Non-pigmented ciliary epithelial cell (primary cell): ENCODE results near the gene CKM.
"Not testable (repeated sequence)": the region's sequence is repeated elsewhere in the genome, so short reads cannot be mapped to it uniquely, and the experiment has no call there.

Experiments used
- DNase-seq: peaks from one replicate; pipeline ENCODE4 v3.0.0-alpha.2; 2010; ENCODE audit warnings: low read depth

The CKM gene

GRCh38 chr19:45291834-45292233 lies 30.8 kb downstream of the CKM start:
- DNase-seq, result no peak

GRCh38 chr19:45290381-45290931 lies 32.2 kb downstream of the CKM start:
- DNase-seq, result no peak

- DNase-seq, result no peak
Observed at GRCh38 chr19:45283443-45284033, 39.1 kb downstream of the CKM start.

GRCh38 chr19:45280471-45280961 lies 42.2 kb downstream of the CKM start:
- DNase-seq, result no peak

- no peak for DNase-seq
Observed at GRCh38 chr19:45279587-45280192, 43.0 kb downstream of the CKM start.

- no peak for DNase-seq
Observed at GRCh38 chr19:45278087-45278486, 44.6 kb downstream of the CKM start.

- no peak for DNase-seq
Observed at GRCh38 chr19:45276284-45276687, 46.4 kb downstream of the CKM start.

GRCh38 chr19:45275370-45275971 lies 47.2 kb downstream of the CKM start:
- no peak for DNase-seq

GRCh38 chr19:45273521-45273855 lies 49.2 kb downstream of the CKM start:
- no peak for DNase-seq

GRCh38 chr19:45271735-45272108 lies 51.0 kb downstream of the CKM start:
- DNase-seq, result no peak

GRCh38 chr19:45271098-45271734 lies 51.5 kb downstream of the CKM start:
- no peak for DNase-seq

GRCh38 chr19:45269939-45270338 lies 52.7 kb downstream of the CKM start:
- not testable (repeated sequence) for DNase-seq

GRCh38 chr19:45267296-45267695 lies 55.4 kb downstream of the CKM start:
- no peak for DNase-seq

- no peak for DNase-seq
Observed at GRCh38 chr19:45265375-45265774, 57.3 kb downstream of the CKM start.

- DNase-seq, result no peak
Observed at GRCh38 chr19:45264781-45265317, 57.8 kb downstream of the CKM start.

- no peak for DNase-seq
Observed at GRCh38 chr19:45263013-45263412, 59.7 kb downstream of the CKM start.

- DNase-seq, result no peak
Observed at GRCh38 chr19:45262570-45262969, 60.1 kb downstream of the CKM start.

GRCh38 chr19:45258862-45259261 lies 63.8 kb downstream of the CKM start:
- no peak for DNase-seq

GRCh38 chr19:45256836-45257235 lies 65.8 kb downstream of the CKM start:
- DNase-seq, result no peak
